GM12874 (cell line): Measurements from ENCODE around the gene OPCML.

Source experiments
- CTCF ChIP-seq: IDR thresholded peaks from 2 replicates; pipeline ENCODE4 v1.5.1; 2011; ENCODE audit warnings: low read depth, mild to moderate bottlenecking, control low read depth, low read length, moderate library complexity; ENCODE audit not compliant: insufficient read depth

The OPCML gene

GRCh38 chr11:132961453-132961852 lies 570.8 kb downstream of the OPCML start:
- TF ChIP-seq CTCF, result no peak

GRCh38 chr11:132960273-132961078 lies 571.8 kb downstream of the OPCML start:
- no peak for TF ChIP-seq CTCF

GRCh38 chr11:132959693-132960092 lies 572.6 kb downstream of the OPCML start:
- no peak for TF ChIP-seq CTCF

- no peak for TF ChIP-seq CTCF
These were observed 574.4 kb downstream of the OPCML start for GRCh38 chr11:132957881-132958280.

- TF ChIP-seq CTCF, result no peak
These were observed 584.0 kb downstream of the OPCML start for GRCh38 chr11:132948252-132948651.

GRCh38 chr11:132944569-132944944 lies 587.7 kb downstream of the OPCML start:
- TF ChIP-seq CTCF, result no peak

GRCh38 chr11:132943706-132944568 lies 588.4 kb downstream of the OPCML start:
- no peak for TF ChIP-seq CTCF
